HG03039 (cell line): ENCODE measurements around the gene PDGFA.

Source experiments
- ATAC-seq: cut with Tn5 transposase; IDR thresholded peaks from one replicate; pipeline ENCODE4 v1.9.1; 2021; ENCODE audit warnings: mild to moderate bottlenecking, moderate library complexity; ENCODE audit not compliant: unreplicated experiment

The PDGFA gene

GRCh38 chr7:505171-505570, 14.5 kb downstream of the PDGFA start:
- ATAC-seq, result no peak

DNA sequence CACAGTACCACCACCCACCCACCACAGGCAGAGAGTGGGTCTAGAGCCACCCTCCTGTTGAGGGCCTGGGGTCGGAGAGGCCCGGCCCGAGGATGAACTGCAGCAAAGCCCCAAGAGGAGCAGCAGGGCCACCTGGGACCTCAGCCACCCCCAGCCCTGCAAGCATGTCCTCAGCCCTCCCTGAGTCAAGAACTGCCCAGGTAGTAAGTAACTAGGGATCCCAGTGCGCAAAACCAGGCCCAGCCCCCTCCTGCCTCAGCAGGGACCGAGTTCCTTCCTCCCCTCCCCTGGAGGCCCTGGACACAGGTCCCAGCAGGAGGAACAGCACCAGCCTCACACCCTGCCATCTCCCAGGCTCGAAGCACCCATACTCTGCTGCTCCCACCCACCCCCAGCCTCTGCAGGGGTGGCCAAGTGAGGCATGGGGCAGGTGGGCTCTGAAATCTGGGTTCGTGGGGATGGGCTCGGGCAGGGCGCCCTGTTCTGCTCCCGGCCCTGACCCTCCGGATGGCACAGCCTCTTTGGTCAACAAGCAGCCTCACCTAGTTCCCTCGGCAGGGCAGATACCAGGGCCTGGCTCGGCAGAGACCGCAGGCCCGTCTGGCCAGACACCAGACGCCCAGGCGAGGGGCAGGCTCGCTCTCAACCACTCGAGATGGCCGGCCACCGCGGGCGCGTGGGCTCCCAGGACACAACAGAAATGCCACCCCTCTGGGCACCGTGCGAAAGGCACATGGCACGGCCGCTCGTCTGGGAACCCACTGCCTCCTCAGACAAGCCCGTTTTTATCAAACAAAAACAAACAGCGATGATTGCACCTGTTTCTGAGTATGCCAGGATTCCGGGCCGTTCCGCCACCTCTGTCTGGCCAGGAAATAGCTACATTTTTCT, 15.2 kb downstream of the PDGFA start:
- no peak for ATAC-seq

GRCh38 chr7:503575-504111, 16.0 kb downstream of the PDGFA start:
- no peak for ATAC-seq

DNA sequence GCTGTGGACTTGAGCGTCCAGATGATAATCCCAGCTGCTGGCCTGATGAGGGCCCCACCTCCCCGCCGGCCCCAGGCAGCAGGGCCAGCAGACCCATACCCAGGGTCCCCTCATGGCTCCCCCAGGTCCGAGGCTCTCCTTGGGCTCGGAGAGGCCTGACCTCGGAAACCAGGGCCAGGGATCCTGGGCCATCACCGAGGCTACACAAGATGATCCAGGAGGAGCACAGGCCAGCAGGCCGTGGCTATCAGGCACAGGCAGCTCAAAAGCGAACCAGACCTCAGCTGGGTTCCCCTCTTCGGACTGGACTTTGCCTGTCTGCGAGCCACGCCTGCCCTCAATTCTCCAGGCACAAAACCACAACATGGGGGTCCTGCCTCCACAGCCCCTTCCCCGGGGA, 17.4 kb downstream of the PDGFA start:
- no peak for ATAC-seq

GRCh38 chr7:501526-501925, 18.1 kb downstream of the PDGFA start:
- no peak for ATAC-seq

GRCh38 chr7:500521-501420, 18.9 kb downstream of the PDGFA start:
- ATAC-seq, result no peak

DNA sequence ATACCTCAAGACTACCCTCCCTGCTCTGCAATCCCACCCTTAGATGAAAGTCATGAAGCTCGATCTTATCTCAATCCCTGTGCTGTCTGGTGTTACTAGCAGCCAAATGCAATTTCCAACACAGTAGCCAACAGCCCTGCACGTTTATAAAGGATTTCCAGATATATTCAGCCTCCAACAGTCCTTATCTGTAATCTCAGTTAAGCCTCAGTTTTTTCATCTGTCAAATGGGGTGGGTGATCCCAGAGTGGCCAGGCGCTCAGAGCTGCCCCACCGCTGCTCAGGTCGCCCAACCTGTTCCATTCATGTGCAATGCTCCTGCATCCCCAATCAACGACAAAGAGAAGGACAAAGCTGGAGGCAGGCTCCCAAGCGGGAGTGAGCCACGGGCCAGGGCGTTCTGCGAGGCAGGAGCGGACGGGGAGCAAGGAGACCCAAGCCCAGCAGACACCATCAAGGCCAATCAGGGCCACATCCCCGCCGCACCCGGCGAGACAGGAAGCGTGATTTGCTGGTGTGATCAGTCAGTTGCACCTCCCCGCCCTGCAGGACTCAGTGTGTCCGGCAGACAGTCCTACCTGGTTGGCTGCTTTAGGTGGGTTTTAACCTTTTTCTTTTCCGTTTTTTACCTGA, 19.7 kb downstream of the PDGFA start:
- no peak for ATAC-seq

DNA sequence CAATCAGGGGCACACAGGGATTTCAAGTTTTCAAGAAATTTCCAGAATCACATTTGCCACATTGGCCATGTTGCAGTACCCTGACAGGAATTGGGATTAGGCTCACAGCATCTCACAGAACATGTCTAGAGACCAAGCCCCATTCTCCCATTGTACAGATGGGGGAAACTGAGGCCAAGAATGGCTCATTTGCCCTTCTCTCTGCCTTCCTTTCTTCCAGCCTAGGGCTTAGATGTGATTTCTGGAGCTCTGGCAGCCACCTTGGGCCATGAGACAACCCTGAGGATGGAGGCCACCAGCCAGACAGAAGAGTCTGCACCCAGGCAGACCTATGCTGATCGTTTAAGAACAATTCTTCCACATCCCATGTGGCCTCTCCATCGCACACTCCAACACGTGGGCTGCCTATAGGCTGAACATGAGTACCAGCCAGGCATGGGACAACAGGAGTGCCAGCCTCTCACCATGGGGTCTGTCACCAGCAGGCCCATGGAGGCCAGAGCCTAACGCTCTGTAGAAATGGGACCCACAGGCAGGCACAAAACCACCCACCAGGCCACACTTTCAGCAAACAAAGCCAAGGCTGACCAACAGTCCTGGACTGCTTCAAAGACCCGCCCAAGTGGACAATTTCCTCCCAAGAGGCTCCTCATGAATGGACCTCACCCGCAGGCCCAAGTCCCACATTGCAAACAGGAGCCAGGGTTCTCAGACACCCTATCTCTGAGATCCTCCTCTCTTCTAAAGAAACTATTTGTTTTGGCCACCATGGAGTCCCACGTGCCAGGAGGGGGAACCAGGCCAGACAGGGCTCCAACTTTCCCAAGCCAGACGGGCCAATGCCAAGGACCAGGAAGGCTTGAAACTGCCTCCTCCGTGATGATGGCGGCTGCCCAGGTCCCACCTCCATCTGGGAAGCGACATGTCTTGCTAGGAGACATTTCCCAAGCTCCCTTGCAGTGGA, 20.7 kb downstream of the PDGFA start:
- no peak for ATAC-seq

- ATAC-seq, result no peak
Measured at GRCh38 chr7:497946-498655, 21.5 kb downstream of the PDGFA start.

GRCh38 chr7:497346-497745, 22.3 kb downstream of the PDGFA start:
- no peak for ATAC-seq

DNA sequence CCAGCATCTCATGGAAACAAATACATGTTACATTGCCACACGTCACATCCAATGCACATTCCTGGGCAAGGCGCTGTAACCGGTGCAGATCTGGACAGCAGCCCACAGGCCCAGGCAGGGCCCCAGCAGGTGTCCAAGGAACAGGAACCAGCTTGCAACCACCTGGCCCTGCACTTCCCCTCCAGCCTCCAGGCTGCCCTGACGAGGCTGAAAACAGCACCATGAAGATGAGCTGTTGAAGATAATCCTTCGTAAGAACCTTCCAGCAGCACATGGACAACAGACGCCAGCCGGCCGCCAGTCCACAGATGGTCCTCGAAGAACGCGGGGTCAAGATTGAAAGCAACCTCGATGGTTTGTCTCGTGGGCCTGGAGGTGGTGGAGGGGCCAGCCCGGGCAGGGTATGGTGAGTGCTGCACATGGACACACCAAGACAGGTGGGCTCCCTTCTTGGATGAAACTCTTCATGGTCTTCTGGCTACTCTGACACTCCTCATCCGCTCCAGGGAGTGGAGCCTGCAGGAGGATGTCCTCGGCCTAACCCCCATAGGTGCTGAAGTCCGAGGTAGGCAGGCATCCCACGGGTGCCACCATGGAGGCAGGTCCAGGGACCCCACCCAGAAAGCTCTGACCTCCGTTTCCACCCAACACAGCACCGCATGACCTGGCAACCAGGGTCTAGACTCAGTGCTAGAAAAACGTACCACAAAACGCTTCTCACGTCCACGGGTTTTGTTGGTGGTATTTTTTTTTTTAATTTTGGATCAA, 22.9 kb downstream of the PDGFA start:
- ATAC-seq, result no peak

DNA sequence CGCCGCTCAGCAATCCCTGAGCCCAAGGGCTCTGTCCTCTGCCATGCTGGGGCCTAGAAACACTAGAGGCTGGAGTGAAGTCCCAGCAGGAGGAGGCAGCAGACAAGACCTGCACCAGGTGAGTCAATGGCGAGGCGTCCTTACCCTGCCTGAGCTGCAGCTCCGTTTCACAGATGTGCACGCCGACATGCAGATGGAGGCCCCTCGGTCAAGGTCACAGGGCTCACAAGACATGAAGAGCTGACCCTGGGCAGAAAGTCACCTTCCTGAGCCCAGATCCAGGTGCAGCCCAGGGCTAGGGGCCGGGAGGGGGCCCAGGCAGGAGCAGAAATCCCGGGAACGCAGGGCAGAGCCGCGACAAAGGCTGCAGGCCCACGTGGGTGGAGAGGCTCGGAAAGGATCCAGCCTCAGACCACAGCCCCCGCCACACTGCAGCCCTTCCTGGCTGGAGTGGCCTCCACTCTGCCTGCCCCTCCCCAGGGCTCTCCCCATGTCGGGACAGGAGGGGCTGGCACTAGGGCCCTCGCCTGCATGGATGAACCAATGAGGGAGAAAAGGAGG, 23.8 kb downstream of the PDGFA start:
- ATAC-seq, result no peak

GRCh38 chr7:495326-495725, 24.3 kb downstream of the PDGFA start:
- no peak for ATAC-seq

- no peak for ATAC-seq
Measured at GRCh38 chr7:494906-495305, 24.7 kb downstream of the PDGFA start.

DNA sequence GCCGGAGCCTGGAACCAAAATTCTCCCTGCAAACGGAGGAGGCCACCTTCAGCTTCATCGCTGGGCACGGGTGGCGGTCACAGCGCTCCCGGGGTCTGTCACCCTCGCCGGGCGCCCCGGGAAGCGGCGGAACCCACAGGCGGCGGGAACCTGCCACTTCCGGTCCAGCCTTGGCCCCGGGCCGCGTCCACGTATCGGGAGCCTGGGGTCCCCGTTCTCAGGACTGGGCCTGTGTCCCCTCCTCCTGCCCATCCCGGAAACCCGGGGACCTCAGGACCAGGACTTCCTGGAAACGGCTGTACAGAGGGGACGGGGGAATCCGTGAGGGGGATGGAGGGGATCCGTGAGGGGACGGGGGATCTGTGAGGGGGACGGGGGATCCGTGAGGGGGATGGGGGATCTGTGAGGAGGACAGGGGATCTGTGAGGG, 25.4 kb downstream of the PDGFA start:
- ATAC-seq, result no peak

DNA sequence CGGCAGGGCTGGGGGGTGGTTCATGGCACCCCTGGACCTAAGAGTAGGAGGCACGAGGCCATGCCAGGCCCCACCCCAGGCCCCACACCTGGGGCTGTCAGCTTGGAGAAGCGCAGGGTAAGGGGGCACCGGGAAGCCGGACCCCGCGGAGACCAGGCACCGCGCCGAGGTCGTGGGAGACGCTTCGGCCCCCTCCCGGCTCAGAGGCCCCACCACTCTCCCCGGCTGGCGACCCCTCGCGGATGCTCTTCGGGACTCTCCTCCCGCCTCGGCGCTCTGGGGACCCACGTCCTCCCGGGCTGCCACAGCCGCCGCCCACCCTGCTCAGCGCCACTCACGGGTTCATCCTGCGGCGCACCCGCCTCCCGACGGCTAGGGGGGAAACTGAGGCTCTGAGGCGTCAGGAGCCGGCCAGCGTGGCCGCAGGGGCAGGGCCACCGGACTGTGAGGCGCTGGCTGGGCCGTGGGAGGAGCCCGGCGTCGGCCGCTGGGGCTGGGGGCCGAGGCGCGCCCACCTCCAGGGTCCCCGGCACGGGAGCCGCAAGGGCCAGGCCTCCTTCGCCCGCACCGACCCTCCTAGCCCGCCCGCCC, 25.9 kb downstream of the PDGFA start:
- no peak for ATAC-seq

DNA sequence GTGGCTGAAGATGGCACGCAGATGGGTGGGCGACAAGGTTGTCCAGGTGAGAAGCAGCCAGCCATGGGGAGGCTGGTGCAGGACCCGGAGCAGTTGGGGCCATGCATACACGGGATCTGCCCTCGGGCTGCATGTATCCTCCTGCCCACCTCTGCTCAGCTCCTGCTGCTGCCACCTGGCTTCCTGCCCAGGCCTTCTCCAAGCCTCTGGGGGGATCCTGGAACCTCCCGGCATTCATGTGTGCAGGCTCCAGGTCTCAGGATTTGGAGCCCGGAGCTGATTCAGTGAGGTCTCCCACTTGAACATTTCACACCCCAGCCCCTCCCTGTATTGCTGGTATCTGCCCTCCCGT, 27.0 kb downstream of the PDGFA start:
- ATAC-seq, result no peak
